GDM1 (cell line): ENCODE measurements around the gene PGM2L1.
A peak's percentile ranks its signal among the peaks of the same experiment; 100 is the strongest.
"Not testable (repeated sequence)": the region's sequence is repeated elsewhere in the genome, so short reads cannot be mapped to it uniquely, and the experiment has no call there.

Experiments
- DNase-seq: peaks from one replicate; lab custom pipeline; 2025; lab: John Stamatoyannopoulos, UW

The PGM2L1 gene

GRCh38 chr11:74400606-74401005 lies 2.4 kb upstream of the PGM2L1 start:
- no peak for DNase-seq

GRCh38 chr11:74397501-74398243 lies 561 bp downstream of the PGM2L1 start:
- no peak for DNase-seq

GRCh38 chr11:74392256-74392655 lies 6.0 kb downstream of the PGM2L1 start:
- no peak for DNase-seq

GRCh38 chr11:74391193-74391592 lies 7.0 kb downstream of the PGM2L1 start:
- DNase-seq = no peak

- DNase-seq = no peak
Observed at GRCh38 chr11:74390697-74391096, 7.5 kb downstream of the PGM2L1 start.

GRCh38 chr11:74388678-74389327 lies 9.4 kb downstream of the PGM2L1 start:
- DNase-seq = peak; percentile 25

- no peak for DNase-seq
Observed at GRCh38 chr11:74384641-74385040, 13.6 kb downstream of the PGM2L1 start.

GRCh38 chr11:74380746-74381439 lies 17.3 kb downstream of the PGM2L1 start:
- DNase-seq = no peak

- DNase-seq = no peak
Observed at GRCh38 chr11:74377689-74378088, 20.5 kb downstream of the PGM2L1 start.

GRCh38 chr11:74373382-74373781 lies 24.9 kb downstream of the PGM2L1 start:
- DNase-seq = no peak

GRCh38 chr11:74371269-74372052 lies 26.8 kb downstream of the PGM2L1 start:
- no peak for DNase-seq

- no peak for DNase-seq
Observed at GRCh38 chr11:74370123-74370522, 28.1 kb downstream of the PGM2L1 start.

- no peak for DNase-seq
Observed at GRCh38 chr11:74367881-74368280, 30.4 kb downstream of the PGM2L1 start.

- DNase-seq = no peak
Observed at GRCh38 chr11:74366576-74366975, 31.7 kb downstream of the PGM2L1 start.

- not testable (repeated sequence) for DNase-seq
Observed at GRCh38 chr11:74365805-74366204, 32.4 kb downstream of the PGM2L1 start.

GRCh38 chr11:74357449-74357848 lies 40.8 kb downstream of the PGM2L1 start:
- no peak for DNase-seq

GRCh38 chr11:74355626-74356025 lies 42.6 kb downstream of the PGM2L1 start:
- no peak for DNase-seq

- no peak for DNase-seq
Observed at GRCh38 chr11:74354036-74354435, 44.2 kb downstream of the PGM2L1 start.

GRCh38 chr11:74347381-74347780 lies 50.9 kb downstream of the PGM2L1 start:
- DNase-seq = no peak

GRCh38 chr11:74345420-74345819 lies 52.8 kb downstream of the PGM2L1 start:
- DNase-seq = no peak

- DNase-seq = no peak
Observed at GRCh38 chr11:74341921-74342320, 56.3 kb downstream of the PGM2L1 start.

- DNase-seq = no peak
Observed at GRCh38 chr11:74339619-74340018, 58.6 kb downstream of the PGM2L1 start.
